Panc1 (cell line): ENCODE data around the gene PCCA.

Experiments
- CTCF ChIP-seq: fragments of 450-650 bp; IDR thresholded peaks from 2 replicates; pipeline ENCODE4 v1.5.1; 2017; ENCODE audit warnings: mild to moderate bottlenecking
- POLR2AphosphoS5 ChIP-seq: IDR thresholded peaks from 2 replicates; pipeline ENCODE4 v1.6.1; 2012; ENCODE audit warnings: mild to moderate bottlenecking, low read depth, low read length, moderate library complexity

- TF ChIP-seq CTCF (no peak), POLR2AphosphoS5 (no peak)
These were observed 58.9 kb downstream of the PCCA start for GRCh38 chr13:100147825-100148224.
